ENCODE data around the gene GTF3C1.
A peak's percentile ranks its signal among the peaks of the same experiment; 100 is the strongest.

Gene GTF3C1

DNA sequence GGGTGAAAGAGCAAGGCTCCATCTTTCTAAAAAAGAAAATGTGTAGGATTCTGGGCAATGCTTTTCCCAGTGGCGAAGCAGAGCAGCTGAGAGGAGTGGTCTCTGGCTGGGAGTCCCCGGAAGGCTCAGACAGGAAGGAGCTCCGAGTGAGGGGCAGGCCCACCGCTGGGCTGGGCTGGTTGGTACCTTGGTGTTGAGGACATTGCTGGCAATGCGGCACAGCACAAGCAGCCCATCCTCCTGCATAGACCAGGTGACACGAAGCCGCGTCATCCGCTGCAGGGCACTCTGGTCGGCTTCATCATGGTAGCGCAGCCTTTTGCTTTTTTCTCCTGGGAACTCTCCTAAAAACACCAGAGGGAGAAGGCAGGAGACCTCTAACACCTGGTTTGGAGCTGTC lies 63.9 kb downstream of the GTF3C1 start:
- DNase-seq (ENCODE audit: low read depth) = no peak

DNA sequence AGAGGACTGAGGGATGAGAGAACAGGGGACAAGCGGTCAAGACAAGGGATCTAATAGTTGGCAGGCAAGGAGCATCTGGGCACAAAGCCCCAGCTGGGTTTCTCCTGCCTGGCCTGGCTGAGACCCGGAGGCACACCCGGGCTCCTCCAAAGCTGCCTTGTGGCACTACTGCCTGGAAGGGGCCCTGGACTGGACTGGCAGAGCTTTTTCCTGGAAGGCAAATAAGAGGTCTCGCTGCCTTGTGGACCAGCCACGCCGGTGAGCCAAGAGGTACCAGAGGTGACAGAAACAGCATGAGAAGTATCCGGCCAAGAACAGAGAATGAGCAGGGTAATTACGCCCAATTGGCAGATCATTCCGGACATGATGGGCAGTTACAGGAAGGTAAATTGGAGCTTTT lies 64.6 kb downstream of the GTF3C1 start:
- no peak for DNase-seq (ENCODE audit: low read depth)

DNA sequence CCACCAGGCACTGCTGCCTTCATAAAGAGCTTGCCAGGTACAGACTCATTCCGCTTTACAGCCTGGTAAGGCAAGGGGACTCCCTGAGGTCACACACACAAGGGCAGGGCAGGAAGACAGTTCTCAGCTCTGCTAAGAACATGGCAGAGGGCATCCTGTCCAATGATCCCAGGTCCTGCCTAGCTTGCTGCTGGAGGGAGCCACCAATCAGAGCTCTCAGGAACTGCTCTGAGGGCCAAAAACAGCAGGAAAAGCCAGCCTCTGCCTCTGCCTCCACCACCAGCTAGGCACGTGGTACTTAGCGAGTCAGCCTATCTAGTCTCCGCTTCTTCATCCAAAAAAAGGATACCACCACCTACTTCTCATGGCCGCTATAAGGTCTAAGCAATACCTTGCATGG lies 66.1 kb downstream of the GTF3C1 start:
- no peak for DNase-seq (ENCODE audit: low read depth)

DNA sequence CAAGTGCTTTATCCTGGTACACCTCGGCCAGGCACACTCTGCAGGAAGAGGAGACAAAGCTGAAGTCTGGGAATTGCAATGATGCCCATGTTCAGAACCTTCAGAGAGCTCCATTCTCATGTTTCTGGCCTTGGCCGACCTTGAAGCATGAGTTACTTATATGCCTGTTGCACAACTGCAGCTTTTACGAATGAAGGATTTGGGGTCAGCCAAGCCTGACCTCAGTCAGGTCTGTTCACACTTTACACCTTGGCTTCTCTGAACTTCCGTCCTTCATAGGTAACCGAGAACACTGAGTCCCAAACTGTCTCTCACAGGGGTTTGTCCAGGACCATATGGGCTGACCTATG lies 66.7 kb downstream of the GTF3C1 start:
- DNase-seq (ENCODE audit: low read depth) = no peak

DNA sequence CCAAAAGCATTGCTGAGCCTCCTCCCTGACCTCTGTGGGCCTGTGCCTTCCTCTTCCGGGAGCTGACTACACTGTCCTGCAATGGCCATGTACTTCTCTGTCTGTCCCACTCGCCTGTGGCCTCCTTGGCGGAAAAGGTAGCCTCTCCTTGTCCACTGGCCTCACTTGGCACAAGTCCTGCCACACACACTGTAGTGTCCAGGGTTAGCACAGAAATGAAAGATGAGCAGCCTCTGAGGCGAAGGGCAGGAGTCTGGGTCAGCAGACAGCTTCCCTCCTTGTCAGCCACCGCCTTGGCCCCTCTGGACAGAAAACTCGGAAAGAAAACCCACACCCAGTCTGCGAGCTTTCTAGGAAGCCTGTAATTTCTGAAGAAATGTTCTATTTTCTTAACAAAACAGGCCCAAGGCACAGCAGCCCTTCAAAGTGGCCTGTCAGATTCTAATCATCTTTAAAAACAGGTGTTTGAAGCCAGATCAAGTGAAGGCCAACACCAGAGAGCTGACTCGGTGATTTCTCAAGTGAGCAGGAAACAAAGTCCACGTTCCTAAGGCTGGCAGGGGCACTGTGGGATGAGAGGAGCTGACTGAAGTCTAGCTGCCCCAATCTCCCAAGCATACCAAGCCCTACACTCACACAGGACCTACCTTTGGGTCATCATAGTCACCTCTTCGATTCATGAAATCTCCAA lies 67.2 kb downstream of the GTF3C1 start:
- DNase-seq (ENCODE audit: low read depth) = no peak

DNA sequence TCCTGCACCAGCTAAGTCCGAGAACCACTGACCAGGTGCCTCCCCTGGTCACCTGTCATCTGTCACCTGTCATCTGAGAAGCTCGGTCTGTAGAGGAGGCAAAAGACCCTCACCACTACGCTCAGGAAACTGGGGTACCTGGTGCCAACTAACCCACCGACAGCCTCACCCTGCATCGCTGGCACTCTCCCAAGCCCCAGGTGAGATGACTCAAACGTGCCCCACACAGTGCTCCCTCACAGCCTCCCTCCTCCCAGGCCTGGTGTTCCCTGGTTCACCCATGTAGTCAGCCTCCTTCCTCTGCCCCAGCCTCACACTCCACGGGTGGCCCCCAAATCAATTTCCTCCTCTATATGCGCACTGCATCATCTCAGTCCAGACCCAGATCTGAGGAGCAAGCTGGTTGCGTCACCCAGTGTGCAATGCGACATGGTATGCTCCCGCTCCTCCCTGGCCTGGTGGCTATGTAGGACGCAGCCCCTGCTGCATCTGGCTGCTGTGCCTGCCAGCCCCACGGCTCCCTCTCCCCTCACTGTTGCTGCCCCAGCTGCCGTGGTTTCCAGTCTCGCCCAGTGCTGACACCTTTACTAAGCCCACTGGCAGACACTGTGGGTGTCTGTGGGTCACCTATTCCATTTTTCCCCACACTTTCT lies 68.3 kb downstream of the GTF3C1 start:
- DNase-seq (ENCODE audit: low read depth) = no peak

DNA sequence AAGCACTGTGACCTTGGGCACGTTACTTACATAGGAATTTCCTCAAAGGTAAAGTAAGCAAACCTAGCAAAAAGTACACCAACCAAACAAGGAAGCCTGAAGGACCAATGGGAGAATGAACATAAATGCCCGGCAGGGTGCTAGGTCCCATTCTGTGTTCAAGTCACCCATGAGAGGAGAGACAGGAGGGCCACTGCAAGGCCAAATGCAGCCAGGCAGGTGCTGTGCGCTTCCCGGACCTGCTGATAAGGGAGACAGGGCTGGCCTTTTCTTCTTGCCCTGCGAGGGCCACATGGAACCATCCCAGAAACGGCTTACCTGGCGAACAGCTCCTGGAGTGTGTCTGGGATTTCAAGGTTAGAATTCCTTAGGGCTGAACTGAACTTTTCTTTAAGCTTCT lies 69.0 kb downstream of the GTF3C1 start:
- no peak for DNase-seq (ENCODE audit: low read depth)

DNA sequence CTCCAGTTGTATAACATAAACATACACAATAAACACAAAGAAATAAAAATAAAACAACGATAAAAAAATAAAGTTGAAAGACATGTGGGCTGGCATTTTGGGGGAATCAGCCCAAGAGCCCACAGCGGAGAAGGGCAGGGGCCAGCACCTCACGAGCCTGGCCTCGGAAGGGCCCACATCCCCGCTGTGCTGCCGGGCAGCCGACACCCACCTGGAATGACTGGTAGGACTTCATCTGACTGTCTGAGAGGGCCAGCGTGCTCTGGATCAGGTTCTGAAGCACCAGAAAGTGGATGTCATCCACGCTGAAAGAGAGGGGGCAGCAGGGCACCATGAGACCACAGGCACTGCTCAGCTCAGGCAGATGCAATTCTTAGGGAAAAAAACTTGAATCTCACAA lies 73.5 kb downstream of the GTF3C1 start:
- DNase-seq (ENCODE audit: low read depth) = no peak

DNA sequence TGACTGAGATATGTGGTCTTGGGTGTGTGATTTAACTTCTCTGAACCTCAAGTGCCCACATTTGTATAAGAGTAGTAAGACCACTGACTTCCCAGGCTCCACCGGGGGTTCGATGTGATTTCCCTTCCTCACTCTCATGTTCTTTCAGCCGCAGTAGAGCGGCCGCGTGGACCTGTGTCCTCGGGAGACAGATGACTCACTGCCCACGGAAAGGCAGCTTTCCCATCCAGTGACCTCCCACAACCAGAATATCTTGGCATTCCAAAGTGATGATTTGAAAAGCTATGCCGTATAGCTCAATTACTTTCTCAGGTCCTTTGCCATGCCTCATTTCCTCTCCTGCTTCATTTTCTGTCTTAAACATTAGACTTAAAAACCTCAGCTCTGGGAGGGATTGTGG lies 74.2 kb downstream of the GTF3C1 start:
- DNase-seq (ENCODE audit: low read depth) = no peak

DNA sequence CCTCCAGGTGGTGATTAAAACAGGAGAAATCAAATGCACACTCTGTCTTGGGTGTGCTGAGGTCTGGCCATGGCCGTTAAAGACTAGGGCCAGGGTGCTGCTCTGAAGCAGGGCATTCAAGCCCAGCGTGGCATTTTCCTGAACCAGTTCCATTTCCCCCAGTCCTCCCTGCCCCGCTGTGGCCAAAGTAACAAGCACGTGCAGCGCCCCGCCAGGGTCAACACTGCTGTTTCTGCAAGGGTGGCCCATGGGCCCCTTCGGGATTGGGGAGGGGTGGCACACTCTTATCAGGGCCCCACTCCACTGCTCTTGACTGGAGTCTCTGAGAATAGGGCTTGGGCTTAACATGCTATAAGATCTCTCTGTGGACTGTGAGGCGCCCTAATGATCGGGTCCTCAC lies 74.8 kb downstream of the GTF3C1 start:
- no peak for DNase-seq (ENCODE audit: low read depth)

DNA sequence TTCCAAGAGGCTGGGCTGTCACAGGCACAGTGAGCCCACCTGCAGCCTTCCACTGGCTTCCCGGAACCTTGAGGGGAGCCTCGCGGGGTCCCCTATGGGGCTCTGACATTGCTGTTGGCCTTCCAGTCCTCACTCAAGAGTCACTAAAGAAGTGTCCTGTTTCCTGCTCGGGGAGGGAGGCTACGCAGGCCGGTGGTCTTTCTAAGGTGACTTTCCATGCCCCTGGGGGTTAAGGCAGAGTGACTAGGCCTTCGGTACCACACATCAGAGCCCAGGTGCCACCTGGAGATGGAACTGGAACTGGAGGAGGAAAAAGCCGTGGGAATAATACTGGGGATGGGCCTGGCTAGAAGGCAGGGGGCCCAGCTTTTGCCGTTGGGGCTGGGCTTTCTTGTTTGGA lies 75.7 kb downstream of the GTF3C1 start:
- no peak for DNase-seq (ENCODE audit: low read depth)

DNA sequence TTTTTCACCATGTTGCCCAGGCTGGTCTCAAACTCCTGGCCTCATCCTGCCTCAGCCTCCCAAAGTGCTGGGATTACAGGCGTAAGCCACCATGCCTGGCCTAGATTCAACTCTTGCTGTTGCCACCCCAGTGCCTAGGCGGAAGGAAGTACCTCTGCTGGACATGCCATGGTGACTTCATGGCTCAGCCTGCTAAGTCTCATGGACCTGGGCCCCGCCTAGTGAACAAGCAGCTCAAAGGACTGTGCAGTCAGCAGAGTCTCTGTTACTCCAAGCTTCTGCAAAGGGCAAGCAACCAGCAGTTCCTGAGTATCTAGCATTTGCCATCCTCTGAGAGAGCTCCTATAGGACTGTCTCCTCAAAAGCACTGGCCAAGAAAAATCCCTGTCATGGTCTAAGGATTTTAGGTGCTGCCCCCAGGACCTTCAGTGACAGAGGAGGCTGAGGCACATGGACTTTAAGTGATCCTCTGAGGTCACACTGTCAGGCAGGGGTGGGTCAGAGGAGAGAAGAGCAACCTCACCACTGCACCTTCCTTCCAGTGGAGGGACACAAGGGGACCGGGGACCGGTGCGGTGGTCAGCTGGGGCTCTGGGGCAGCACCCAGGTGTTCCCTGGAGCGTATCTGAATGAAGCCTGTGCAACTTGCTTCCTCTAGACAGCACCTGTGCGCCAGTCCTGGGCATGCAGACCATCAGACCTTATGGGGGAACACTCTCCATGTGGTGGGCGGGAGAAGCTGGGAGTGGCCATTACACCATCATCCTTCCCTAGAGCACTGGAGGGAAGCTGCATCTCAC lies 76.4 kb downstream of the GTF3C1 start:
- no peak for DNase-seq (ENCODE audit: low read depth)

DNA sequence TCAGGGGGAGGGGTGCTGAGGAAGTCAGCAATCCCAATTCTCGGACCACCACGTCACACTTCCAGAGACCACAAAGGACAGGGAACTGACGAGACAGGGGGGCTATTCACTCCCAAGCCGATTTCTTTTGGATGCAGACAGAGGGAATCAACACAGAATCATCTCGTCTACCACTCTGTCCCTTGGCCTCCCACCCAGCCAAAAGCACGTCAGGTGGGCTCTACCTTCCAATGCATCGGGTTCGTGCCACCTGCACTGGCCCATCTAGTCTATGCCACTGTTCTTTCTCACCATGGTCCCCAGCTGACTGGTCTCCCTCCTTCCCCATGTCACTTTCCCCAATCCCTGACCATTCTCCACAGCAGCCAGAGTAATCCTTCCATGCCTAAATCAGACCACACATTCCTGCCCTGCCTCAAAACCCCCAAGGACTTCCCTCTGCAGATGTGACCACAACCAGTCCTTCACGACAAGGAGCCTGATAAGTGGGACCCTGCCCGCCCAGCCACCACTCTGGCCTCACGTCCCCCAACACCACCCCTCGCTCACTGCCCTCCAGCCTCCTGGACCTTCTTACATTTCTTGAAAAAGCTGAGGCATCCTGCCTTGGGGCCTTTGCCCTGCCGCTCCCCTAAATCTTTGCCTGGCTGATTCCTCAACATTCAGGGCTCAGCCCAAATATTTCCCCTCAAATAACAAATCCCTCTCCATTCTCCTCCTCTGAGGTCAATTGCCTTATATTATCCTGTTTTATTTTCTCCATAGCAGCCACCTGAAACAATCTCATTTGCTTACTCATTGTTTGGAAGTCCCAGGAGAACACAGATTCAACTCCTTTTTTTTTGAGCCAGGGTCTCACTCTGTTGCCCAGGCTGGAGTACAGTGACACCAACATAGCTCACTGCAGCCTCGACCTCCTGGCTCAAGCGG lies 77.4 kb downstream of the GTF3C1 start:
- DNase-seq (ENCODE audit: low read depth) = no peak

DNA sequence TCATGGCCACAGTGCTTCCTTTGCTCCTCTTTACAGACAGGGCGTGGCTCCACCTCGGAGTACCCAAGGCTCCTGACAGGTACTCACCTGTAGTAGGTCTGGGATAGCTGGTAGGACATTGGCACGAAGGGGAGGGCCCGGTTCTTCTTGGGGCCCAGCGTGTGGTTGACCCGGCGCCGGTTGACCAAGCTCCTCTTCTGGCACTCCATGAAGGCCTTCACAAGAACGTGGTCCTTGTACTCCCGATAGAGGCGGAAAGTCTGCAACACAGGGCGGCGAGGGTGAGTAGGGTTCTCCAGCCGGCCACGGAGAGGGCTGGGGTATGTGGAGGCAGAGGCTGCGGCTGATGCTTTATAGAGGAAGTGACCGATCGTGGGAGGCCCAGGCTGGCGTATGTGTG lies 78.1 kb downstream of the GTF3C1 start:
- DNase-seq (ENCODE audit: low read depth) = no peak

DNA sequence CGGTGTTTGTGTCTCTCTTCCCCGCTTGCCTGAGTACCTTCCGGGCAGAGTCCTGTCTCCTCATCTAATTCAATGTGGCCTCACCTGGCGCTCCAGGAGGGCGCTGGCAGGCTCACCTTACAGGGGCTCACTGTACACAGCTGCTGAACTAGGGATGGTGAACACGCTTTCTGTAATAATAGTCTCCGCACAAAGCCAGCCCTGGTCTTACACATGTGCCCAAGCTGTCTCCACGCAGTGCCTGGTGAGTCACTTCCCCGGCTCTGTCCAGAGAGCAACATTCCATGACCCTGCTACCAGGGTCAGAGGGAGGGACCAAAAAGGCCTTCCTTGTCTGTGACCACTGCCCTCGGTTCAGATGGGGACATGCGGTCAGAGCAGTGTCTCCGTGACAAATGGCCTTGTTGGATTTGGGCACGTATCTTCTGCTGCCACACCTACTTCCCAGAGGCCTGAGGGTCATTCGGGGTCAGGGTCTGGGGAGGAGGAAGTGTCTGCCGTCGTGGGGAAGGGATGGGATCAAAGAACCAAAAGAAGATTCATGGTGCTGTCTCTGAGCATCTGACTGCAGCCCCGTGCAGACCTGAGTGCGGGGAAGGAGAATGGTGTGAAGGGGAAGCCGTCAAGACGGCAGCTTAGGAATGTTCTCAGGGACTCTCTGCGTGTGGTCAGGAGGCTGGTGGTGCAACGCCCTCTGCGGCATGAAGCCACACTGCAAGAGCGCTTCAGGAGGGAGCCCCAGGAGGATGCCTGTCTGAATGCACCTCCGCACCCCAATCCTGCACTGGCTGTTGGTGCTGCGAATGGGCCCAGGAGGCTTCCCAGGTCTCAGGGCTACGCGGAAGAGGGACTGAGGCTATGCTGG lies 78.9 kb downstream of the GTF3C1 start:
- DNase-seq (ENCODE audit: low read depth) = no peak

DNA sequence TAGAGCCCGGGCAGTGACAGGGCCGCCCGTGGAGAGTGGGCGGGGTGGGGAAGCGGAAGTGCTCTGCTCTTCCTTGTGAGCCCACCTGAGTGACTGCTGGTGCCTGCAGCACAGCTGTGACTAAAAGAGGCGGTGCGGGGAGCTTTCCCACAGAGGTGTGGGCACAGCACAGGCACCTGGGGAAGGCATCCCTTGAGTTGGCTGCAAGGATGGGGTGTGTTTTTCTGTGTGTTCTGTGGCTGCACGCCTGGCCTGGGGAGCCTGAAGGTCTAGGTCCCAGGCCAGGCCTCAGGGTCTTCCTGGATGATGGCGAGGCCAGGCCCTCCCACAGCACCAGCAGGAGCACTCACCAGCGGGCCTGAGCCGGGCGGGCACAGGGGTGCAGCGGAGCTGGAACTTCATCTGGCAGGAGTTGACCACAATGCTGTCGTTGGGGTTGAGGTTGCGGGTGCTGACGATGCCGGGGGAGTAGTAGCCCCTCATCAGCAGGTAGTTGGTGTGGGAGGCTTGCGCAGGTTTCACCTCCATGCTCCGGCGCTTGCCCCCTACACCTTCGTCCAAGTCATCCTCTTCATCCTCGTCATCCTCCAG lies 80.7 kb downstream of the GTF3C1 start:
- DNase-seq (ENCODE audit: low read depth) = no peak

DNA sequence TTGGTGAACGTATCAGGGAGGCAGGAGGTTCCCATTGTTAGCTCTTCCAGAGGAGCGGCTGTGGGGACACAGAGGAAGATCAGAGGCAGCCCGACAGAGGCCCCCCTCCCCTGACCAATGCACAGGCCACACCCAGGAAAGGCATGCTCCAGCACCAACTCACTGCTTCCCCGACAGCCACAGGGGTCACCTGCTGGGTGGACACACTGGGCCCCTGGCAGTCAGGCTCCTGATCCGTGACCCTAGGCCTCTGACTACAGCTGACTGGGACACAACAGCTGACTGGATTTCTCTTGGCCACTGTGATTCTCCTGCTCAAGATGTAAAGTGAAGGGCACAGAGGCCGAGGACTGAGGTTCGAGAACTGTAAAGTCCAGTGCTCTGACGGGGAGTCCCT lies 84.2 kb downstream of the GTF3C1 start:
- DNase-seq (ENCODE audit: low read depth) = no peak

DNA sequence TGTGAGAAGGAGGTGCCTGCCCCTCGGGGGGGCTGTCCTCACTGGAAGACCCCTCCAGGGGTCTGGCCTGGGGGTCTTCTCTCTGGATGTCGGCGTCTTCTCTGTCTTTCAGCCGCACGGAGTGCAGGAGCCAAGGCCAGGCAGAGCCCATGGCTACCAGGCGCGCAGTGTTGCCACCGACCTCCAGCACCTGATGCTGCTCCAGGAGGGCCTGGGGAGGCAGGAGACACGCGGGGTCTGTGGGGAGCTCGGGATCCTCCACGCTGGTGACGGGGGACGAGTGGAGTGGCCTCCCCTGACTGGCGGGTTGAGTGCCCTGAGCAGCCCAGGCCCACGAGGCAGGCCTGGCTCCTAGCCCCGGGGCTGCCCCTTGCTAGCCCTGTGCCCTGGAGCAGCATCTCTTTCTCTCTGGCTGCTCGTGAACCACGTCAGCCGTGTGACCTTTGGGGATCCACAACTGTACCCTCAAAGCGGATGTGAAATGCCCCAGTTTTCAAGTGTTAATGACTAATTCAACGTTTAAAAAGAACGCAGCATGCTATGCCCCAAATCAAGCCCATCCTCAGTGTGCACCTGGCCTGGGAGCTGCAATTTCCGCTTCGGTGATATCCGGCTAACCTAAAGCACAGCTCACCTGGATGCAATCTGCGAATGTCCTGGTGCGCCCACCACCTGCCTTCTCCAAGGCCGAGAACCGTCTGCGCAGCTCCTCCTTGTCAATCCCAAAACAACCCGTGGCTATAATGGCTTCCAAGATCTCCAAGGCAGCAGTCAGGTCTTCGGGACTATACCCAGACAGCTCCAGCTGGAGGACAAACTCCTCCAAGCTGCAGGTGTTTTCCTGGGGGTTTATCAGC lies 84.9 kb downstream of the GTF3C1 start:
- no peak for DNase-seq (ENCODE audit: low read depth)

DNA sequence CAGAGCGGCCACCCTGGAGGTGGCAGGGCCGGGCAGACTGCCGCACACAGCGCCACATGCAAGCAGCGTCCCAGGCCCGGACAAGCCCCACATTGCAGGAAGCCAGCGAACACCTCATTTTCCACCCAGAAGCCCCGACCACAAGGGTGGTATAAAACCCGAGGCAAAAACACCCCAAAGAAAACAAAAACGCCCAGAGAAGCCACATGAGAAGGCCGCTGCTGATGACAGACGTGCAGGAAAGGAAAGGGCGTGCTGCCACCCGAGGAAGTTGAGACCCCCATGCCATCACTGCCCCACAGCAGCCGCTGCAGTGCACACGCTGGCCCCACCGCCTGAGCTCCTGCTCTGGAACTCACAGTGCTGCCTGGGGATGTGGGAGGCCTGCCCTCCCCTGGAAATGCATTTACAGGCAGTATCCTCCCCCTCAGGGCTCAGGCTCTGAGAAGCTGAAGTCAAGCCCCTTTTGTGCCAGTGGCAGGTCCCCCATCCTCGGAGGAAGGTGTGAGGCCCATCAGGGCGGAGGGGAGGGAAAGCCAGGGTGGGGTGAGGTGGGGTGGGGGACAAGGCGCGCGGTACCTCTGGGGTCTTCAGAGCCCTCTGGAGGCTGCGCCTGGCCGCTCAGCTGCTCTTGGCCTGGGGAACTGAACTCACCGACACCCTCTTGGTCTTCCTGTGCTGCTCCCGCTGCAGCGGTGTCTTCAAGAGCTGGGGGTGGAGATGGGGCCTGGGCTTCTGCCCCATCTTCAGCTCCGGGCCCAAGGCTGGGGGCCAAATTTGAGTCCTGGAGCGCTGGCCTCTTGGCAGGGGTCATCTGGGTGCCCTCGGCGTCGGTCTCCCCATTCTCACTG lies 85.7 kb downstream of the GTF3C1 start:
- DNase-seq (ENCODE audit: low read depth) = peak; percentile 34

Data from activated T-helper 1 cell treated with Interleukin-2 at 50 U/mL for 16 hours (primary cell).